Activated T-cell treated with anti-CD3 and anti-CD28 coated beads, Interleukin-2, amount 50 U/mL, for 4 hours (primary cell): ENCODE data around the gene FANCC. TPM values are rescaled to one million over a fixed set of nuclear protein-coding genes. Genes with fewer than 3 reads are reported as not detected.
"Not testable (repeated sequence)": the region's sequence is repeated elsewhere in the genome, so short reads cannot be mapped to it uniquely, and the experiment has no call there.

Experiments
- ATAC-seq, 2 donors: fragments of 200-7000 bp; cut with Tn5 transposase; one replicate each; pipeline ENCODE4 v1.10.0; 2021
- DNase-seq: peaks from one replicate; pipeline ENCODE4 v3.0.0-alpha.2; 2020
- H3K27me3 Mint-ChIP-seq: one replicate; pipeline ENCODE4 v1.8.0; 2021; ENCODE audit warnings: low read depth, mixed read lengths
- H3K36me3 Mint-ChIP-seq: one replicate; pipeline ENCODE4 v1.8.0; 2022; ENCODE audit warnings: mixed read lengths; ENCODE audit not compliant: insufficient read depth
- H3K4me1 Mint-ChIP-seq: one replicate; pipeline ENCODE4 v1.8.0; 2021; ENCODE audit warnings: low read depth, mixed read lengths
- H3K4me3 Mint-ChIP-seq: one replicate; pipeline ENCODE4 v1.8.0; 2021; ENCODE audit warnings: mild to moderate bottlenecking, moderate library complexity, mixed read lengths
- H3K9me3 Mint-ChIP-seq: one replicate; pipeline ENCODE4 v1.8.0; 2021; ENCODE audit warnings: mixed read lengths
- total RNA-seq, 3 donors: library from RNA; stranded (reverse); gene quantifications; one replicate each; pipeline ENCODE4 v1.2.1, GENCODE V29; 2021

Gene FANCC
- total RNA-seq, 3 donors from 2014 or later: 14.6 to 15.3 (median 15.2) TPM

DNA sequence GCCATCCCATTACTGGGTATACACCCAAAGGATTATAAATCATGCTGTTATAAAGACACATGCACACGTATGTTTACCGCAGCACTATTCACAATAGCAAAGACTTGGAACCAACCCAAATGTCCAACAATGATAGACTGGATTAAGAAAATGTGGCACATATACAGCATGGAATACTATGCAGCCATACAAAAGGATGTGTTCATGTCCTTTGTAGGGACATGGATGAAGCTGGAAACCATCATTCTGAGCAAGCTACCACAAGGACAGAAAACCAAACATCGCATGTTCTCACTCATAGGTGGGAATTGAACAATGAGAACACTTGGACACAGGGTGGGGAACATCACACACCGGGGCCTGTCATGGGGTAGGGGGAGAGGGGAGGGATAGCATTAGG lies 97.2 kb downstream of the FANCC start:
- not testable (repeated sequence) for H3K4me3 Mint-ChIP-seq, H3K36me3 Mint-ChIP-seq, H3K4me1 Mint-ChIP-seq, DNase-seq, H3K9me3 Mint-ChIP-seq, H3K27me3 Mint-ChIP-seq, ATAC-seq

DNA sequence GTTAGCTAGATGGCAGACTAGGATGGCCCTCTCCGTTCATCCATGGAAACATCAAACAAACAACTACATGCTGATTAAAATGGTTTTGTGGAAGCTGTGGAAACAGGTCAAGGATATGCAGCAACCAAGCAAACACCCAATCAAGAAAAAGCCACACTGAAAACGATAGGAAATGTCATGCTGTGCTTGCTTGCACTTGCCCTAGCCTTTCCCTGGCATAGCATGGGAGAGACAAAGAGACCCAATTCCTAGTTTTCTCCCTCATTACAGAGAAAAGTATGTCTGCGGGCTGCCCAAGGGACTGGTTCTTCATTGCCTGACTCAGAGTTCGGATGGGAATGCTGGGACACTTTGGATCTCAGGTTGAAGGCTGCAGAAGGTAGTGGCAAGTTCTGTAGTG lies 98.7 kb downstream of the FANCC start:
- Mint-ChIP-seq H3K9me3 (no peaks in the 10 kb centered on the region), H3K27me3 (no peaks in the 10 kb centered on the region), H3K36me3 (peaks cover 4% of the 10 kb centered on the region), H3K4me1 (peaks cover 1% of the 10 kb centered on the region), H3K4me3 (no peak overlapping the region)
- DNase-seq: no peak
- ATAC-seq: no peak

DNA sequence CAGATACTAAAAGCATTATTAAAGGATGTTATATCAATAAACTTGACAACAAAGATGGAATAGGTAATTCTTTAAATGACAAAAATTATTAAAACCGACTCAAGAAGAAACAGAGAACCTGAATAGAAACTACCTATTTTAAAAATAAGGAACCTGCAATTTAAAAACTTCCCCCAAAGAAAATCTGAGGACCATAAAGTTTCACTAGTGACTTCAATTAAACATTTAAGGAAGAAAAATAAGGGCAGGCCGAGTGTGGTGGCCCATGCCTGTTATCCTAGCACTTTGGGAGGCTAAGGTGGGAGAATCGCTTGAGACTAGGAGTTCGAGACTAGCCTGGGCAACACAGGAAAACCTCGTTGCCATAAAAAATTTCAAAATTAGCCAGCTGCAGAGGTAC lies 99.6 kb downstream of the FANCC start:
- Mint-ChIP-seq H3K4me1 (peaks cover 1% of the 10 kb centered on the region), H3K9me3 (no peaks in the 10 kb centered on the region), H3K27me3 (no peaks in the 10 kb centered on the region), H3K4me3 (no peak overlapping the region), H3K36me3 (peaks cover 4% of the 10 kb centered on the region)
- ATAC-seq (no peak), DNase-seq (no peak)

DNA sequence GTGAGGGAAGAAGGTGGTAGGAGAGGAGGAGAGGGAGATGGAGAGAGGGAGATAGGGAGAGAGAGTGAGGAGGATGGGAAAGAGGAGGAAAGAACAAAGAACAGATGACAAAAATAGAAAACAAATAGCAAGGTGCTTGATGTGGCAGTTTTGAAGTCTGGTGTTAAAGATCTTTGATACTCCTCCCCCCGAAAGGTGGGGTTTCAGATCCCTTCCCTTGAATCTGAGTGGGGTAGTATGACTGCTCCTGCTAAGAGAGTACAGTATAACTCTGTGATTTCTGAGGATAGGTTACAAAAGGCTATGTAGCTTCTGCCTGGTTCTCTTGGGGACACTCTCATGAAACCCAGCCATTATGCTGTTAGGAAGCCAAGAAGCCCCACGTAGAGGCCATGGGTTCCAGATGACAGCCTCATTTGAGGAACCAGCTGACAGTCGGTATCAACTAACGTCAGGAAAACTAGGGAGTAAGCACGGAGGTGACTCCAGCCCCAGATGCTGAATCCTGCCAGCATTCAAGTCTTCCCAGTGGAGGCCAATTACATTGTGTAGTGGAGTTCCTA lies 102.1 kb downstream of the FANCC start:
- no peaks in the 10 kb centered on the region for H3K9me3 Mint-ChIP-seq
- no peak for DNase-seq
- no peak for ATAC-seq
- no peak overlapping the region for H3K4me3 Mint-ChIP-seq
- peaks cover 1% of the 10 kb centered on the region for H3K4me1 Mint-ChIP-seq
- H3K36me3 Mint-ChIP-seq: peaks cover 2% of the 10 kb centered on the region
- no peaks in the 10 kb centered on the region for H3K27me3 Mint-ChIP-seq

DNA sequence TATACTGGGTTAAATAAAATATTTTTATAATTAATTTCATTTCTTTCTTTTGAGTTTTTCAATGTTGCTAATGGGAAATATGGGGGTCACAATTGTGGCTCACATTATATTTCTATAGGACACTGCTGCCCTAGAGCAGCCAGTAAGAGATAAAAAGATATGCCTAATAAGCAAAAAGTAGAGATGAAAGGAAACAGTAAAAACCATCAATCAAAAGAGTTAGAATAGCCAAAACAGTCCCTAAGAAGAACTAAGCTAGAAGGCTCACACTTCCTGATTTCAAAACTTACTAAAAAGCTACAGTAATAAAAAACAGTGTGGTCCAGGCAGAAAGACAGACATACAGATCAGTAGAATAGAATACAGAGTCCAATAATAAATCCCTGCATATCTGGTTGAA lies 104.4 kb downstream of the FANCC start:
- Mint-ChIP-seq H3K4me3 (no peak overlapping the region), H3K4me1 (peaks cover 1% of the 10 kb centered on the region), H3K27me3 (no peaks in the 10 kb centered on the region), H3K36me3 (no peaks in the 10 kb centered on the region), H3K9me3 (no peaks in the 10 kb centered on the region)
- ATAC-seq (no peak), DNase-seq (no peak)

DNA sequence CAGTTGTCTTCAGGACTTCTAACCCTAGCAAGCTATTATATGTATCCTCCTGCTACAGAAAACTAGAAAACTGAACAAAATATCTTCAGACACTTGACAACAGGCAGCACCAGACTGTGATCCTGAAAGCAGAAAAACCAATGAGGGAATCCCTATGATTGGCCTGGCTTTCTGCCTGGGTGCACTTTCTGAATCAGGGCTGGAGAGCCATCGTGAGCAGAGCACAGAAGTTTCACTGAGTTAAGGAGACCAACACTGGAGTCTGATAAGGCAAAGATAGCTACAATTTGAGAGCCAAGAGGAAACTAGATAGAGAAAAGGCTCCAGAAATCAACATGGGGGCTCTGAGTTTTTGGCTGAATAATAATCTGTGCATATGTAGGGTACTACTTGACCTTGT lies 106.5 kb downstream of the FANCC start:
- Mint-ChIP-seq H3K27me3 (no peaks in the 10 kb centered on the region), H3K4me3 (no peak overlapping the region), H3K9me3 (no peaks in the 10 kb centered on the region), H3K36me3 (no peaks in the 10 kb centered on the region), H3K4me1 (peaks cover 1% of the 10 kb centered on the region)
- ATAC-seq (no peak), DNase-seq (no peak)

DNA sequence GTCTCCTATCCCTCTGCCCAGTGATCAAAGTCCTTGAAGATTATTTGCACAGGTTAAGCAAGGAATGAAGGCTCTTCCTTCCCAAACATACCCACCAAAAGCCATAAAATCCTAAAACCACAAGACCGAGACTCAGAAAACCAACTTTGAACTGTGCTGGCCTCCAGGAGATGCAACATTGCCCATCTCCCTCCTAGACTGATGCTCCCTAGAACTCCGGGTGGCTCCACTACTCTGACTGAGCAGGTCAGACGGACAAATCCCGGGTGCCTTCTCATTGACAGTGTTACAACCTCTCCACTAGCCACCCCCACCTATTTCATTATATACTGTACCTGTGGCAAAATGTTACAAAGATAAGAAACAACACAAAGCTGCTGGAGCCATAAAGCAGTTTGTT lies 110.1 kb downstream of the FANCC start:
- H3K4me1 Mint-ChIP-seq: no peaks in the 10 kb centered on the region
- H3K9me3 Mint-ChIP-seq: no peaks in the 10 kb centered on the region
- no peak for DNase-seq
- peaks cover 3% of the 10 kb centered on the region for H3K36me3 Mint-ChIP-seq
- no peak overlapping the region for H3K4me3 Mint-ChIP-seq
- ATAC-seq: no peak
- H3K27me3 Mint-ChIP-seq: no peaks in the 10 kb centered on the region

DNA sequence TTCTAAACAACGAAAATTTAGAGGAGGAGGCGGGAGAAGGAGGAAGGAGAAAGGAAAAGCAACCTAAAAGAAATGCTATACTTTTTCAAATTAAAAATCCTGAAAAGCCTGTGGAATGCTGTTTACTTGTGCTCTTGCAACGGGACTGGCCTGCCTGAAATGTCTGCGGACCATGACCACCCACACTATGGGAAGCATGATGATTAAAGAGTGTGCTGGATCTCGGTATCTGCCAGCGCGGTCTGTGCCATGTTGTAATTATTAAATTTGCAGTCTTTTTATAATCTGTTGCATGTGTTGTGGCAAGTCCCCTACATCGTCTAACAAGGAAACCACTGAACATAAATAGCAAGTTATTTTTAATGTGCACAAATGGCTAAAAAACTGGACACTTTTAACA lies 111.4 kb downstream of the FANCC start:
- Mint-ChIP-seq H3K4me1 (no peaks in the 10 kb centered on the region), H3K4me3 (no peak overlapping the region), H3K9me3 (no peaks in the 10 kb centered on the region), H3K36me3 (peaks cover 3% of the 10 kb centered on the region), H3K27me3 (no peaks in the 10 kb centered on the region)
- DNase-seq (no peak), ATAC-seq (no peak)

DNA sequence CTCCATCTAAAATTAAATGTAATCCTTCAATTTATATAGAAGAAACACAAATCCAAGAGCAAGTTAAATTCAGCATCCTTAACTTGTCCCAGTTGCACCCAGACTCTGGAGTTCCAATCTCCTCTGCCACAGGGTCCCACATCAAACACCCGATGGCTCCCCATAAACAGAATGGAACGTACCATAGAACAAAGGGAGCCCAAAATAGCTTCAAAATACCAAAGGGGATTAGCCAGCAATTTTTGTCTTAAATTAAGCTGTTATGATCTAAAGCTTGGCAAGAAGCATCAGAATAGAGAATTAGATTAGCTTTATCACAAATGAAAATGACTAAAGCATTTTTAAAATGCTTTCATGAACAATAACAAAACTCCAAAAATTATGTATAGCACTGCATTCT lies 112.8 kb downstream of the FANCC start:
- ATAC-seq (no peak), DNase-seq (no peak)
- H3K4me1 Mint-ChIP-seq: no peaks in the 10 kb centered on the region
- H3K9me3 Mint-ChIP-seq: no peaks in the 10 kb centered on the region
- H3K36me3 Mint-ChIP-seq: peaks cover 3% of the 10 kb centered on the region
- no peak overlapping the region for H3K4me3 Mint-ChIP-seq
- H3K27me3 Mint-ChIP-seq: no peaks in the 10 kb centered on the region

DNA sequence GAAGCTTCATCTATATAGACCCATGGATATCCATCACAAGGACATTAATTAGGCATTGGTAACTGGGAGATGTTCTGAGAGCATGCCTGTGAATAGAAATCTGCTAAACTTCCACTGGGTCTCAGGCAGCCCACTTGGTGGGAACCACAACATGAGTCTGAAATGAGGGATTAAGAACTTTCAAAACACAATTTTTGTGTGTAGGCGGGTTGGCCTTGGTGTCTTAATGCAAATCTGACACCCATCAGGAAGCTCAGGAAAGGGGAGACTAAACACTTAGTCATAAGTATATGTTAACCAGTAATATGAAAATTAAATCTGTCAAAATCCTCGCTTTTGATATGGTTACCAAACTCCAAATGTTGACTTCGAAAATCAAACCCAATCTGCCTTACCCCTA lies 113.2 kb downstream of the FANCC start:
- Mint-ChIP-seq H3K9me3 (no peaks in the 10 kb centered on the region), H3K4me1 (no peaks in the 10 kb centered on the region), H3K4me3 (no peak overlapping the region), H3K27me3 (no peaks in the 10 kb centered on the region), H3K36me3 (peaks cover 3% of the 10 kb centered on the region)
- no peak for DNase-seq
- ATAC-seq: no peak

DNA sequence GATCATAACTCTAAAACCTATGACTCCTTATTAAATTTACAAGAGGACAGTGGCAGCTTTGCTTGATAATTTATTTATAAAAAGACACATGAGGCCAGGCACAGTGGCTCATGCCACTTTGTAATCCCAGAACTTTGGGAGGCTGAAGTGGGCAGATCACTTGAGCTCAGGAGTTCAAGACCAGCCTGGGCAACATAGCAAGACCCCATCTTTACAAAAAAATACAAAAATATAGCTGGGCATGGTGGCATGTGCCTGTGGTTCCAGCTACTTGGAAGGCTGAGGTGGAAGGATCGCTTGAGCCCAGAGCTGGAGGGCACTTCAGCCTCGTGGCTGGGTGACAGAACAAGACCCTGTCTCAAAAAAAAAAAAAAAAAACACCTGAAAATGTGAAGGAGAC lies 114.5 kb downstream of the FANCC start:
- not testable (repeated sequence) for H3K36me3 Mint-ChIP-seq, ATAC-seq, DNase-seq, H3K9me3 Mint-ChIP-seq, H3K27me3 Mint-ChIP-seq, H3K4me1 Mint-ChIP-seq, H3K4me3 Mint-ChIP-seq

DNA sequence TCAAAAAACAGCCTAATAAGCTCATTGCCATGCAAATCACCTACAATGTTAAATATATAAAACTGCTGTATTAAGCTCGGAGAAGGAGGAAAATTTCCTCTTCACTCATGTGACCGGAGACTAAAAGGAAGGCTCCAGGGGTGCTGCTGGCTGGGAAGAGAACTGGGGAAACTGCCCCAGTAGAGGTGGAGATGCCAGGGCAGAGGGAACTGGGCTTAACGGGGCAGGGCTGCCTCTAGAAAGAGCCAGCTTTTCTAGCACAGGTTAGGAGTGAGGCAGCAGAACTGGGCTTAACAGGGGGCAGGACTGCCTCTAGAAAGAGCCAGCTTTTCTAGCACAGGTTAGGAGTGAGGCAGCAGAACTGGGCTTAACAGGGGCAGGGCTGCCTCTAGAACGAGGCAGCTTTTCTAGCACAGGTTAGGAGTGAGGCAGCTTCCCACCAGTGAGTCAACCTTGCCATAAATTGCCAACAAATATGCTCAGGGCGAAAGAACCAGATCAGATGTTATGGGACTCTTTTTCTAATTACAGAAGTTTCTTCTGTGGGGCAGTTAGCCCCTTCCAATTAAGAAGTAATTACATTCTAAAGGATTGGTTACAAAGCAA lies 115.3 kb downstream of the FANCC start:
- H3K4me1 Mint-ChIP-seq: no peaks in the 10 kb centered on the region
- no peak overlapping the region for H3K4me3 Mint-ChIP-seq
- ATAC-seq: no peak
- no peaks in the 10 kb centered on the region for H3K9me3 Mint-ChIP-seq
- no peaks in the 10 kb centered on the region for H3K27me3 Mint-ChIP-seq
- peaks cover 3% of the 10 kb centered on the region for H3K36me3 Mint-ChIP-seq
- DNase-seq: no peak

DNA sequence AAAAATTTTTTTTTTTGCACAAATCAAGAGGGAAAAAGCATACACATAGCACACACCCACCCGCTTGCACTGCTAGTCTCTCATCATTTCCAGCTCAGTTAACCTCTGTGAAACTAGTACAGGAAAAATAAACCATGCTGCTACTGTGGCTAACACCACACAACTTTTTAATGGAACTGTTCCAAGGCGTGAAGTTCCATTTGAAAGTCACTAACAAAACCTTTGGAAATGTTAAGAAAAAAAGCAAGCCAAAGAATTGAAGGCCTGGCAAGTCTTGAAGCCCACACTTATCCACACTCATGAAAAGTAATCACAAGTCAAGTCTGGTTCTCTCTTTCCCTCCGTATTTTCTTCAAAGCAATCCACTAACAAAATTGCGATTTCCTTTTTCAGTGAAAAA lies 116.3 kb downstream of the FANCC start:
- no peak for ATAC-seq
- no peaks in the 10 kb centered on the region for H3K4me1 Mint-ChIP-seq
- no peak for DNase-seq
- no peaks in the 10 kb centered on the region for H3K27me3 Mint-ChIP-seq
- H3K4me3 Mint-ChIP-seq: no peak overlapping the region
- H3K36me3 Mint-ChIP-seq: peaks cover 3% of the 10 kb centered on the region
- H3K9me3 Mint-ChIP-seq: no peaks in the 10 kb centered on the region

DNA sequence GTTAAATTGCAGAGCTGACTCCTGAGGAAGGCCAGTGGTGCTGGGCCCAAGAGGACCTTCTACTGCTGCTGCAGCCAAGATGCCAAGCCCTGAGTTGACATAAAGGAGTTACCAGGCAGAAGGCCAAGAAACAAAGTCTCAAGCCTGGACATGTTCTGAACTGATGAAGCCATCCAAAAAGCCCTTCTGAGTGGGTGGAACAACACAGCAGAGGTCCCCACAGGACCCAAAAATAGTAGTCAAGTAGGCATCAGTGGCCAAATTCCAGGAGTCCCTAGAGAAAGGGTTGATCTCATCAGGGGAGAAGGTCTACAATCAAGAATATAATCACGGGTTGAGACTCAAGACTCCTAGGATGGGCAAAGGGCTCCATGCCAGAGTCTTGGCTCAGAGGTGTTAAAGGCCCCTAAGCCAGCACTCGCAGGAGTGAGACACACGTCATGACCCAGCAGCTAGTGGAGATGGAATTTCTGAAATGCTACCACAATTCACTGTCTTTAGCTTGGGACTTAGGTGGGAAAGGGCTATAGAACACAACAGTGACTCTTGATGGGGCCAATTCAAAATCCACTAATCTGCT lies 119.7 kb downstream of the FANCC start:
- no peaks in the 10 kb centered on the region for H3K27me3 Mint-ChIP-seq
- ATAC-seq (no peak), DNase-seq (no peak)
- H3K4me3 Mint-ChIP-seq: no peak overlapping the region
- no peaks in the 10 kb centered on the region for H3K9me3 Mint-ChIP-seq
- H3K4me1 Mint-ChIP-seq: no peaks in the 10 kb centered on the region
- H3K36me3 Mint-ChIP-seq: peaks cover 3% of the 10 kb centered on the region

DNA sequence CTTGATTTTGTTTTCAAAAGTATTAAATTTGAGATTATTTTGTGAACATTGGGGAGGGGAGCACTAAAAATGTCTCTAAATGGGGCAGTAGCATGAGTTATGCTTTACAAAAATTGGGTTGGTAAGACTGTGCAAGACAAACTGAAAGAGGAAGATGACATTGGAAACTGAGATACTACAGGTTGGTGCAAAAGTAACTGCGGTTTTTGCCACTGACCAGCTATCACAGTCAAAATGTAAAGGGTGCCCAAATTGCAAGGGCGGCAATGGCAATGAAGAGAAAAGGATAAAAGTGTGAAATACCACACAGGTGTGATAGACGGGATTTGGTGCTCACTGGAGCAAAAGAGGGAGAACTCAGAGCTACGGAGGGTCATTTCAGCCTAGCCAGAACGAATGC lies 124.0 kb downstream of the FANCC start:
- Mint-ChIP-seq H3K27me3 (no peaks in the 10 kb centered on the region), H3K4me1 (peaks cover 20% of the 10 kb centered on the region), H3K4me3 (no peak overlapping the region), H3K9me3 (no peaks in the 10 kb centered on the region), H3K36me3 (peaks cover 3% of the 10 kb centered on the region)
- ATAC-seq: no peak
- no peak for DNase-seq
